C4-2B (cell line): ENCODE results near the gene LURAP1L.

ENCODE experiments used
- H3K27ac ChIP-seq: fragments of 450-650 bp; 2 replicates; pipeline ENCODE4 v1.5.1; 2017
- CTCF ChIP-seq: fragments of 450-650 bp; conservative IDR thresholded peaks from 2 replicates; pipeline ENCODE4 v1.5.1; 2017; ENCODE audit warnings: mild to moderate bottlenecking
- ZFX ChIP-seq: fragments of 450-650 bp; IDR thresholded peaks from 2 replicates; pipeline ENCODE4 v1.6.1; 2017

LURAP1L gene

DNA sequence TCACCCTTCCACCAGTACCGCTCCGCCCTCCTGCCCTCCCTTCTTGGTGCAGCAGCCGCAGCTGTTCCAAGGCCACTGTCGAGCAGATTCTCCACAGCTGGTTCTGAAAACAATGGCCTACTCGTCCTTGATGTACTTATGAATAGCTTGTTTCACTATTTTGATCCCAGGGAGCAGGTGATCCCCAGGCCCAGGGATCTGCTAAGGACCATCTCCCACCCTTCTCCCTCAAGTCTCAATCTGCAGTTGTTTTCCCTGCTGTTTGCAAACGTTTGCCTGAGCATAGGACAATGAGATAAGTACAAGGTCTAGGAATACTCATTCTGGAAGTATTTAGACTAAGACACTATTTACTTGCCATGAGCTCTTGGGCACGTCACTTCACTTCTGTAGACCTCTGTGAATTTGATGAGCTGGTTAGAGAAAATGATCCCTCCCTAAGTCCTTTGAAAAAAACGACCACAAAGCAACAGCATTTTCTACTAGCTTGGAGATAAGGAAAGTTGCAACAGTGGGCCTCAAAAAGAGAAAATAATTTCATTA lies 1.8 kb downstream of the LURAP1L start:
- TF ChIP-seq CTCF, result peak; percentile 25
- TF ChIP-seq ZFX, result no peak
- no peak overlapping the region for H3K27ac ChIP-seq

GRCh38 chr9:12777121-12778022 lies 2.6 kb downstream of the LURAP1L start:
- no peak for TF ChIP-seq ZFX
- no peak for TF ChIP-seq CTCF
- no peak overlapping the region for H3K27ac ChIP-seq

DNA sequence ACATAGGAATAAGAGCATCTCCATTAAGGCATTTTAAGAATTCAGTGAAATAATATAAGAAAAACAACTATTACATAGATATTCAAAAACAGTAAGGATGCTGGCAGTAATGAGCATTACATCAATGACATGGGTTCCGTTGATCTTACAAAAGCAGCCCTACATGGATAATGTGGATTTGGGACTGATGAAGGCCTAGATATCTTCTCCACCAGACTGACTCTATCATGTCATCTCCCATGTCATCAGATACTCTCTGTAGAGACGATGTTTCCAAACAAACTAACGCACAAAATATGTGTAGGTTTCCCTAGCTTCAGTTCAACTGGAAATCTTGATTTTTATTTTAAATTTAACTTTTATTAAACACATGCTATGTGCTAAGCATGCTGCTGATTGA lies 3.6 kb downstream of the LURAP1L start:
- TF ChIP-seq CTCF, result no peak
- no peak for TF ChIP-seq ZFX
- H3K27ac ChIP-seq, result no peak overlapping the region

GRCh38 chr9:12781226-12781733 lies 6.5 kb downstream of the LURAP1L start:
- H3K27ac ChIP-seq, result no peak overlapping the region
- TF ChIP-seq ZFX, result no peak
- no peak for TF ChIP-seq CTCF

DNA sequence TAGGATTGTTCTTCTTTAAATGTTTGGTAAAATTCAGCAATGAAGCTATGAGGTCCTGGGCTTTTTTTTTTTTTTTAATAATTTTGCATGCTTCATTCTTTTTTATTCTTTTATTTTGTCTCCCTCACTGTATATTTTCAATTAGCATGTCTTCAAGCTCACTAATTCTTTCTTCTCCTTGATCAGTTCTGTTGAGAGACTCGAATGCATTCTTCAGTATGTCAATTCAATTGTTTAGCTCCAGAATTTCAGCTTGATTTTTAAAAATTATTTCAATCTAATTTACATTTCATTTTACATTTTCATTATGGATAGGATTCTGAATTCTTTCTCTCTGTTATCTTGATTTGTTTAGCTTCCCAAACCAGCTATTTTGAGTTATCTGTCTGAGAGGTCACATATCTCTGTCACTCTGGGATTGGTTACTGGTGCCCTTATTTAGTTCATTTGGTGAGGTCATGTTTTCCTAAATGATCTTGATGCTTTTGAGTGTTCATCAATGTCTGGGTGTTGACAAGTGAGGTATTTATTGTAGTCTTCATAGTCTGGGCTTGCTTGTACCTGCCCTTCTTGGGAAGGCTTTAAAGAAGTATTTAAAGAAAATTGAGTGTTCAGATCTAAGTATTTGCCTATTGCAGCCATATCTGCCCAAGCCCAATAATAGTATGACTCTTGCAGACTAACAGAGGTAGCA lies 9.1 kb downstream of the LURAP1L start:
- TF ChIP-seq CTCF (no peak), ZFX (no peak)
- H3K27ac ChIP-seq, result no peak overlapping the region

GRCh38 chr9:12784461-12785259 lies 9.8 kb downstream of the LURAP1L start:
- no peak overlapping the region for H3K27ac ChIP-seq
- no peak for TF ChIP-seq CTCF
